GM19099 (cell line): ENCODE measurements around the gene TGFBR3.

Source experiments
- POLR2A ChIP-seq: IDR thresholded peaks from 3 replicates; pipeline ENCODE4 v1.6.1; 2011; ENCODE audit warnings: low read depth; ENCODE audit not compliant: insufficient read length; ENCODE audit errors: extremely low read depth

Gene TGFBR3

DNA sequence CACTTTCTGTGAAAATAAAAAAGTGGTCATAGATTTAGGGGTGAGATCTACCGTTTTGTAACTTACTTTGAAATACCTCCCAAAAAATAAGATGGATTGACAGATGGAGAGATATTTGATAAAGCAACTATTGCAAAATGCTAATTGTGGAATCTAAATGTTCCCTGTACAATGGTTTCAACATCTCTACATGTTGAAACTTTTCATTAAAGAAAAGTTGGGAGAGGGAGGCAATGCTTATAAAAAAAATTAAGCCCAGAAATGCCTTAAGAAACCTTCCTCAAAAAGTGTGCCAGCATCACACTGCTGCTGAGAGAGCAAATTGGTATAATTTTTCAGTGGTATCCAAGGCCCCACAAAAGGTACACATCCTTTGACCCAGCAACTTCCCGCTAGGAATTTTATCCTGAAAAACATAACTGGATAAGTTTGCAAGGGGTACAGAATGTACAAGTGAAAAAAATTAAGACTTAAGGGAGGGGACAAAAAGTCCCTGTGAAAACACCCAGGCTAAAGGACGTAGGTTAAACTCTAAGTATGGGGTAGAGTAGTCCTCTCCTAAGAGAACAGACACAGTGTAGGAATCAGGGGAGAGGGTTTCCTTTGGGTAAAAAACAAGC, 84.3 kb downstream of the TGFBR3 start:
- no peak for TF ChIP-seq POLR2A

DNA sequence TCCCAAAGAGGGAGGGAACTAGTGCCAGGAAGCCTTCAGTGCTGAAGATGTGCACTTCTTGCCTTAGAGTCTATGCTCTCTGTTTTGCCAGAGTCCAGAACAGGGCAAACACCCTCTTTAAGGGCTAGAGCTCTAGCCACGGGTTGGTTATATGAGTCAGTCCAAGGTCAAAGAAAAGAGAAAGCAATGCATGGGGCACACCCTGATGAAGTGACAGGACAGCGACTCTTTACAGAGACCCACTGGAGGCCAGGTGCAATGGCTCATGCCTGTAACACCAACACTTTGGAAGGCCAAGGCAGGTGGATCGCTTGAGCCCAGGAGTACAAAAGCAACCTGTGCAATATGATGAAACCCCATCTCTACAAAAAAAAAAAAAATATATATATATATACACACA, 86.1 kb downstream of the TGFBR3 start:
- no peak for TF ChIP-seq POLR2A

DNA sequence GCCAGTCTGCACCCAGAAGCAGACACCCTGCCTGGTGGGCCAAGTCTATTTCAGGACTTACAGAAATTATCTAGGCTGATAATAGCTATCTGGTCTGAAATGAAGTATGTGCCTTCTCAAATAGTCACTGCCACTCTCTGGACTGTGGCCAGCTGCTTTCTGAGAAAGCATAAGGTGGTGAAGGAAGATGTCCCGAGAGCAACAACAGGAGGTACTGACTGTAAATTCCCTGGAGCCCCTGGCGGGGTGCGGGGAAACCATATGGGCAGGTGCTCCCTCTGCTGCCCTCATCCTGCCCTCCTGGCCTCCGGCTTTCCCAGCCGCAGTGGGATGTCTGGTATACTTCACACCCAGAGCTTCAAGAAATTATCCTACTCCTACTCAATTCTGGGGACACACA, 86.8 kb downstream of the TGFBR3 start:
- TF ChIP-seq POLR2A, result no peak

DNA sequence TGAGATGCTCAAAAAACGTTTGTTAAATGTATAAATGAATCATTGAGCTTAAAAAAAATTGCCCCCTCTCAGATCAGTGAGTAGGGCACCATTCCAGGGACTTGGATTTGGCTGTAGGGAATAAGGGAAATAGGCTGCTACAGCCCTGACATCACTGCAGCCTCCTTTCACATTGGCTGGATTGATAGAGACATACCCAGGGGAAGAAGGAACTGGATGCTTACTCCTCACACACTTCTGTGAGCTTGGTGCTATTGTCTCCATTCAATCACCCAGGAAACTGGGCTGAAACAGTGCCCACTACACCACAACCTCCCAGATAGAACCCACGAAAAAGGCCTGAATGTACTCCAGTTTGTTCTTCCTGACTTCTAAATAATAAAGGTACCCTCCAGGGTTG, 87.2 kb downstream of the TGFBR3 start:
- no peak for TF ChIP-seq POLR2A

GRCh38 chr1:91798241-91798648, 87.7 kb downstream of the TGFBR3 start:
- TF ChIP-seq POLR2A, result no peak

DNA sequence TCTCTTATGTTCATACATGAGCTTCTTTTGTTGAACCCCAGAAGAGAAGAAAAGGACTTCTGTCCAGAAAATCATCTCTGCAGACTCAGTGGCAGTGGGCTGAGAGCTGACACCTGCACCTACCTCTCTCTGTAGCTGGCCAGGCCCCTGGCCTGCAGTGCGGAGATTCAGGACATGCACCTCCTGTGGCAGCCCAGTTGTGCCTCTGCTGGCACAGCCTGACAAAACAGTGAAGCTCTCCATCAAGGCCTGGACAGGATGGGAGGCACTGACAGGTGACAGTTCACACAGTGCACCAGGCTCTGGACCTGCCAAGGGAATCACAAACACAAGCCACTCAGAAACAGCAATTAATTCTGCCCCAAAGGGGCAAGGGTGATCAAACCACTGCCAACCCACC, 88.8 kb downstream of the TGFBR3 start:
- TF ChIP-seq POLR2A, result no peak

GRCh38 chr1:91796390-91796654, 89.6 kb downstream of the TGFBR3 start:
- TF ChIP-seq POLR2A, result no peak

GRCh38 chr1:91795591-91796389, 90.2 kb downstream of the TGFBR3 start:
- TF ChIP-seq POLR2A, result no peak

DNA sequence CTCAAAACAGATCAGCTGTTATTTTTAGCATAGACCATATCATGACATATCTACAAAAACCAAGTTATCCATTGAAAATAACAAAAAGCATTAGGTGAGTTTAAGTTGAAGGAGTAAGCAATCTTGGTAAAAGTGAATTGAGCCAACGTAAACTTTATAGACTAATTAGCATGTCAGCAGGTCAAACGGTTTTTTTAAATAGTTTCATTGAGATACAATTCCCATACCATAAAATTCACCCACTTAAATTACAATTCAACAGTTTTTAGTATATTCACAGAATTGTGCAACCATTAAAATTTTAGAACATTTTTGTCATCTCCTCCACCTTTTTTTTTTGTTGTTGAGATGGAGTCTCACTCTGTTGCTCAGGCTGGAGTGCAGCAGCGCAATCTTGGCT, 92.1 kb downstream of the TGFBR3 start:
- no peak for TF ChIP-seq POLR2A

DNA sequence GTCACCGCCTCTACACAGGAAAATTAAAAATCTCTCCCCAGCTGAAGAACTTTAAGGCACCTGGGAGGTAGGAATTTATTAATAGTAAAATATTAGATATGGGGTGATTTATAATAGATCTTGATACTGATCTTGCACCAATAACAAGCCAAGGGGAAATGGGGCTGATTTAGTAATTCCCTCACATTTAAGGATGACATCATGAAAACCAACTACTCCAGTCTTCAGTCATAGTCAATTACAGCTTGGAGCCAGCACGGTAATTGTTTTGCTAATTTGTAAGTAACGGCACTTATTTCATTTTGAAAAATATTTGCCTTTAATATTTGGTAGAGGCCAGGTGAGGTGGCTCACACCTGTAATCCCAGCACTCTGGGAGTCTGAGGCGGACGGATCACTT, 92.8 kb downstream of the TGFBR3 start:
- no peak for TF ChIP-seq POLR2A

DNA sequence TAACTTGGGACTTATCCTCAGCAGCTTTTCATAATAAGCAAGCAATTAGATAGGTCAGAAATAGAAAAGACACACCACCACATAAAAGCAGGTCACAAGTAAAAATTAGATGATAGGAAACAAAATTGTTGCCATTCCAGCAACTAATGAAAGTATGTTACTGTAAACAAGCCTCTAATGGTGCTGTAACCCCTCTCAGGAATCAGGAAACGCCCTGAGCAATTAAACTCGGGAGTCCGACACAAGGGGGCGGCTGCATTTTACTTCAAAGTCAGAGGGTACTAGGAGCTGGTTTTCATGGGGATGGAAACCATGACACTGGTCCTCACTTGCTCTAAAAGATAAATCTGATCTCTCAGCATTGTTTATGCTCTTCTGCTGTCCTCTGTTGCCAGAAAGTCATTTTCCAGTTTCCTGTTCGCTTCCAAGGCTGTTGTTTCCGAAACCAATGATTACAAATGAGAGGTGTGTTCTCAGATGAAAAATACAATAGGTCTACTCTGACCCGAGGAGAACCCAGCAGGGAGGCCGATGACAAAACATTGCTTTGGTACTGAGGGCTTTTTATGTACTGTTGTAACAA, 93.4 kb downstream of the TGFBR3 start:
- TF ChIP-seq POLR2A, result no peak

GRCh38 chr1:91791691-91792488, 94.1 kb downstream of the TGFBR3 start:
- no peak for TF ChIP-seq POLR2A

DNA sequence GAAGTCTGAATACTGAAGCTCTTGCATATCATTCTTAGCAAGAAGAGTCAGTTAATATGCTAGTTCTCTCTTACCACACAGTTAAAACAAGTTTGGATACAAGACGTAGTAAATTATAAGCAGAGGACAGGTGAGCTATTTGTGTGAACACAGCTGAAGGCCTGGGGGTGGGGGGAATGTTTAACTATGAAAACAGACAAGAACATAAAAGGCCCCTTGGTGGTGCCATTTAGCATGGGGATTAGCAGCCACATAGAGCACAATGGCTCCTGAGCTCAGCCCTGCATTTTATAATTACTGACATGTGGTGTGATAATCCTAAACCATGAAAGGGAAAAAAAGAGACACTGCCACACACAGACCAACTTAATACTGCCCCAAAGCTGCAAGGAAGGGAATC, 94.8 kb downstream of the TGFBR3 start:
- no peak for TF ChIP-seq POLR2A

- TF ChIP-seq POLR2A, result no peak
Observed at GRCh38 chr1:91790392-91790791, 95.6 kb downstream of the TGFBR3 start.

GRCh38 chr1:91789273-91789997, 96.5 kb downstream of the TGFBR3 start:
- no peak for TF ChIP-seq POLR2A
